Right cardiac atrium (tissue), 5 donors: ENCODE results near the gene MPDZ. TPM values are rescaled to one million over a fixed set of nuclear protein-coding genes. Genes with fewer than 3 reads are reported as not detected.

Source experiments
- ATAC-seq, 2 donors: fragments of 200-7000 bp; cut with Tn5 transposase; one replicate each; pipeline versions ENCODE4 v1.8.0 to v1.9.1; 2020; ENCODE audit warnings: moderate library complexity in 2 of 2, mild to moderate bottlenecking in 1 of 2
- DNase-seq, 3 donors: peaks; one replicate each; pipeline ENCODE4 v3.0.0-alpha.2; 2020
- H3K27ac ChIP-seq: one replicate; pipeline ENCODE4 v1.5.1; 2013; ENCODE audit warnings: mild to moderate bottlenecking, low read length, control low read depth, moderate library complexity
- H3K27me3 ChIP-seq: one replicate; pipeline ENCODE4 v1.6.1; 2013; ENCODE audit not compliant: control insufficient read depth, insufficient read depth
- H3K4me1 ChIP-seq: one replicate; pipeline ENCODE4 v1.6.1; 2013; ENCODE audit warnings: low read length; ENCODE audit not compliant: control insufficient read depth, insufficient read depth
- H3K4me3 ChIP-seq: one replicate; pipeline ENCODE4 v1.5.1; 2013; ENCODE audit warnings: low read length, control low read depth
- H3K9me3 ChIP-seq: one replicate; pipeline ENCODE4 v1.6.1; 2013; ENCODE audit warnings: low read length; ENCODE audit not compliant: control insufficient read depth
- WGBS: extraction: QIAGEN DNeasy Blood & Tissue Kit; methylation state at CpG from one replicate; pipeline ENCODE4 v1.1.7; 2013; 5-methylcytosine and 5-hydroxymethylcytosine counted together
- intact Hi-C, 4 donors: fragments of 100-400 bp; cut with DNase I; formaldehyde crosslinking; loops; one replicate each; pipeline versions ENCODE4 v1.11.0 to v1.14.0; 2022 to 2023
- polyA plus RNA-seq: library from polyadenylated mRNA; stranded (reverse); fragments of 200-250 nt; gene quantifications from one replicate; pipeline ENCODE4 v1.2.3, GENCODE V29; 2013
- total RNA-seq, 4 donors: library from RNA; stranded (reverse); fragmentation: NEBNext Ultra II Directional; extraction: Animal tissue kit (Norgen Biotek cat#: 25700); gene quantifications; one replicate each; pipeline ENCODE4 v1.2.1, GENCODE V29; 2021
- donor health status: healthy with polysubstance abuse.
- donor health status: DM: no; HTN: yes; CAD: no.
- donor health status: DM: no; HTN: no; CAD: no.
- donor health status: DM: no; HTN: yes; CAD: no; lungs with severe emphysema.
- donor health status: DM: yes; HTN: yes; CAD: no.

MPDZ gene
- total and polyA plus RNA-seq, 5 donors: 29.1 to 84.3 (median 67.1) TPM

DNA sequence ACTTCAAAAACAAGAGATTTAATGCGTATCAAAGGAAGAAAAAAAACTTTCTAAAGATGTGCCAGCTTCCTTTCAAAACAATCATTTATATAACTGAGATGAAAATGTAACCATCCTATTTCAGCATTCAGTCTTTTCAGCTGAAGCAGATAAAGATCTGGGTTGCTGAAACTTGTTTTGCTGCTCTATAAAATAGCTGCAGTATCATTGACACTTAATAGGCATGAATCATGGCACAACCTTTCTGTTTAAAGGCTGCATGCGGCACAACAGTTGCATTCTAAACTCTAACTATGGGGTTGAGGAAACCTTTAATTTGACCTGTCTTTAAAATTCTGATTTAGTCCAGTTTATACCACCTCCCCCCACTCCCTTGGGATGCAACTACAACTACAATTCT is 196.7 kb downstream of the MPDZ start:
- H3K27ac ChIP-seq: no peak overlapping the region
- 91% methylated on average over 2 of the region's 2 CpGs for WGBS
- intact Hi-C loops: loop anchor here in 1 of 4 donors (10.0 kb wide), 1 partner anchor 358 kb away; no protein-coding TSS in a partner anchor
- DNase-seq: no peak
- H3K9me3 ChIP-seq: no peaks in the 10 kb centered on the region
- no peak for ATAC-seq
- H3K4me1 ChIP-seq: no peaks in the 10 kb centered on the region
- H3K27me3 ChIP-seq: no peaks in the 10 kb centered on the region
- H3K4me3 ChIP-seq: no peak overlapping the region

DNA sequence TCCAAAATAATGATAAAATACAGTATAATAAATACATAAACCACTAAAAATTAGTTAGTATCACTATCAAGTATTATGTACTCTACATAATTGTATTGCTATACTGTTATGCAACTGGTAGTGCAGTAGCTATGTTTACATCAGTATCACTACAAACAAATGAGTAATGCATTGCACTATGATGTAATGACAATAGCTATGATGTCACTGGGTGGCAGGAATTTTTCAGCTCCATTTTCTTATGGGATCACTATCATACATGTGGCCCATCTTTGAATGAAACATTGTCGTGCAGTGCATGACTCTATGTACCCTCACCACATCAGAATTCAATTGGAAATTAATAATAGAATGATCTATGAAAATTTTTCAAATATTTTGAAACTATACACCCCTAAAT is 201.3 kb downstream of the MPDZ start:
- ATAC-seq (no peak), DNase-seq (no peak)
- intact Hi-C loops: no loop called here
- no peaks in the 10 kb centered on the region for H3K4me1 ChIP-seq
- no peaks in the 10 kb centered on the region for H3K27me3 ChIP-seq
- H3K9me3 ChIP-seq: peaks cover 2% of the 10 kb centered on the region
- no peak overlapping the region for H3K4me3 ChIP-seq
- WGBS: 97% methylated on average over 1 of the region's 1 CpG
- H3K27ac ChIP-seq: no peak overlapping the region

DNA sequence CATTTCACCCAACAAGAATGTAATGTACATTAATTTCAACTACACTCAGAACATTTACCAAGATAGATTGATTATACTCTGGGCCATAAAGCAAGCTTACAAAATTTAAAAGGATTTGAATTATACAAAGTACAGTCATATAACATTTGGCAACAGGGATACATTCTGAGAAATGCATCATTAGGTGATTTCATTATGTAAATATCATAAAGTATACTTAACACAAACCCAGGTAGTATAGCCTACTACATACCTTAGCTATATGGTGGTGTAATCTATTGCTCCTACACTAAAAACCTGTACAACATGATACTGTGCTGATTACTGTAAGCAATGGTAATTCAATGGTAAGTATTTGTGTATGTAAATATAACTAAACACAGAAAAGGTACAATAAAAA is 202.9 kb downstream of the MPDZ start:
- no peak for ATAC-seq
- Histone ChIP-seq H3K4me3 (no peak overlapping the region), H3K4me1 (no peaks in the 10 kb centered on the region), H3K27me3 (no peaks in the 10 kb centered on the region), H3K9me3 (peaks cover 2% of the 10 kb centered on the region), H3K27ac (no peak overlapping the region)
- intact Hi-C loops: no loop called here
- DNase-seq: no peak

DNA sequence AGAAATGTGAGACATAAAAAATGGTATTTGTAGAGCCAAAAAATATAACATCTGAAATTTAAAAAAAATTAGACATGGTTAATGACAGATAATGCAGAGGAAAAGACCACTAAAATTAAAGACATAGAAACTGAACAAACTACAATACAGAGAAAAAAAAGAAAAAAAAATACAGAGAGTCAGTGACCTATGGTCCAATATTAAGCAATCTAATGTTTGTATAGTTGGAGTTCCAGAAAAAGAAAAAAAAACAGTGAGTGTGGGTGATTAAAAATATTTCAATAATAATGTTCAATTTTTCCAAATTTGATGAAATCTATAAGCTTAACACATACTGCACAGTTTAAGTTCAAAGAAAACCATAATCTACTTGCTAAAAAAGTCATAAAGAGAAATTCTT is 207.6 kb downstream of the MPDZ start:
- H3K9me3 ChIP-seq: peaks cover 2% of the 10 kb centered on the region
- intact Hi-C loops: no loop called here
- ATAC-seq (no peak), DNase-seq (no peak)
- H3K4me1 ChIP-seq: no peaks in the 10 kb centered on the region
- no peaks in the 10 kb centered on the region for H3K27me3 ChIP-seq
- H3K27ac ChIP-seq: no peak overlapping the region
- H3K4me3 ChIP-seq: no peak overlapping the region

DNA sequence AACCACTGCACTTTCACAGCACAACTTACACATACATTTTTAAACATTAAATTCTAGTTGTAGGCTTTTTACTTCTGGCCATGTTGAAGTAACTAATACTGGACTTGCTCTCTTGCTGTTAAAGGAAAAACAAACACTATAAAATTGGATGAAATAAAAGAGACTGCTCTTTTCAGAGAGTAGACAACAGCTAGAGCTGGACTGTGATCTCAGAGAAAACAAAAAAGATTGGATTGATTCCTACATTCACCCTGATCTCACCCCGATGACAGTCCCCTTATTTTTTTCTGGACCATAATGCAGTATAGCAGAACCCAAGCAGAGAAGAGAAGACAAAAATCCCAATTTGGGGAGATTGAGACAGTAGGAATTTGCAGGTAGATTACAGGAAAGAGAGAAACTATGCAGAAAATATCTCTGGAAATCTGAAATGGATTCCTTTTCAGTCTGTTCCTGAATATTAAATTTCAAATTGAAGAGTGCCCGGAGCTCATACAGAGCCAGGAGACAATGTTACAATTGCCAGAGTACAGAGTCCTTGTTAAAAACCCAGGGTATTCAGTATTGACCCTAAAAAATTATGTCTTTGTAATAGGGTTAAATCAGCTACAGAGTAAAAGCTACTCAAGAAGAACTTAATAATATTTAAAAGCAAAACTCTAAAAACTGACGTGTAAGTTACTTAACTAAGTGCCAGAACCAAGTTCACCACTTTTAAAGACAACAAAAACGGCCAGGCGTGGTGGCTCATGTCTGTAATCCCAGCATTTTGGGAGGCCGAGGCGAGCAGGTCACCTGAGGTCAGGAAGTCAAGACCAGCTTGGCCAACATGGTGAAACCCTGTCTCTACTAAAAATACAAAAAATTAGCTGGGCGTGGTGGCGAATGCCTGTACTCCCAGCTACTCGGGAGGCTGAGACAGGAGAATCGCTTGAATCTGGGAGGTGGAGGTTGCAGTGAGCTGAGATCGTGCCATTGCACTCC is 208.6 kb downstream of the MPDZ start:
- no peaks in the 10 kb centered on the region for H3K4me1 ChIP-seq
- DNase-seq (peak in 1 of 3 donors; percentile 21), ATAC-seq (no peak)
- no peaks in the 10 kb centered on the region for H3K27me3 ChIP-seq
- intact Hi-C loops: no loop called here
- peaks cover 2% of the 10 kb centered on the region for H3K9me3 ChIP-seq
- 92% methylated on average over 12 of the region's 12 CpGs for WGBS
- H3K4me3 ChIP-seq: no peak overlapping the region
- no peak overlapping the region for H3K27ac ChIP-seq

DNA sequence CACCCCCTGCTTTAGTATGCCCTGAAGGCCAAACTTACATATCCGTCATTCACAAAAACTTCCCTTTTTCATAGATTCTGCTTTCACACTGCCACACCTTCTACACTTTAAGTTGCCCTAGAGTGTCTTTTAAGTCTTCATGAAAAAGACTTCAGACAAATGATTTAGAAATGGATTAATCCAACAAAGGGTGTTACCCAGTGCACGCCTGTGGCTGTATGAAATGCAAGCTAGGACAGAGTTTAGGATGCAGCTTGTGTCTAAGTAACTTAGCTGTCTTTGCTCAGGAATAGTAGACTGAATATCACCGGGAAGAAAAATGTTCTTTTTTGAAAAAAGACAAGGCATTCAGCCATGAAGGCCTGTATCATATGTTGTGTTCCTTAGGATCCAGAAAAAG is 210.0 kb downstream of the MPDZ start:
- intact Hi-C loops: no loop called here
- DNase-seq: no peak
- H3K9me3 ChIP-seq: peaks cover 2% of the 10 kb centered on the region
- H3K4me3 ChIP-seq: no peak overlapping the region
- no peak for ATAC-seq
- WGBS: 91% methylated on average over 3 of the region's 3 CpGs
- H3K27ac ChIP-seq: no peak overlapping the region
- no peaks in the 10 kb centered on the region for H3K27me3 ChIP-seq
- H3K4me1 ChIP-seq: no peaks in the 10 kb centered on the region

DNA sequence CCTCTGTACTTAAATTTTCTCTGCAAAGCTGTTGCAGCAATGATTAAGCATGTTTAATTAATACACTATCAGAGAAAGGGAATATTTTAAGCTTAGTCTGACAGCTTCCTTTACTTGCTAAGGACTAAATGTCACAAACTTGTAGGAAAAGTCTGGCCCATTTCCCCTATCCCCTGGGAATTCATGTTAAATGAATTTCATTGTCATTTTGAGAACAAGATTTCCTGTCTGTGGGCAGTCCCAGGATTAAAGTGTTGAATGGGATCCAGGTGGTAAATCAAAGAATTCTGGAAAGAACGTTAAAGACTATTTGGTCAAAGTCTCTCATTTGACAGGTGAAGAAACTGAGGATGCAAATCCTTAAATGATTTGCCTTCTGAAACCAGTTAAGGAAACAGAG is 214.8 kb downstream of the MPDZ start:
- no peaks in the 10 kb centered on the region for H3K4me1 ChIP-seq
- no peak for ATAC-seq
- 49% methylated on average over 1 of the region's 1 CpG for WGBS
- H3K27ac ChIP-seq: no peak overlapping the region
- intact Hi-C loops: no loop called here
- H3K4me3 ChIP-seq: no peak overlapping the region
- H3K27me3 ChIP-seq: no peaks in the 10 kb centered on the region
- no peaks in the 10 kb centered on the region for H3K9me3 ChIP-seq
- DNase-seq: no peak

DNA sequence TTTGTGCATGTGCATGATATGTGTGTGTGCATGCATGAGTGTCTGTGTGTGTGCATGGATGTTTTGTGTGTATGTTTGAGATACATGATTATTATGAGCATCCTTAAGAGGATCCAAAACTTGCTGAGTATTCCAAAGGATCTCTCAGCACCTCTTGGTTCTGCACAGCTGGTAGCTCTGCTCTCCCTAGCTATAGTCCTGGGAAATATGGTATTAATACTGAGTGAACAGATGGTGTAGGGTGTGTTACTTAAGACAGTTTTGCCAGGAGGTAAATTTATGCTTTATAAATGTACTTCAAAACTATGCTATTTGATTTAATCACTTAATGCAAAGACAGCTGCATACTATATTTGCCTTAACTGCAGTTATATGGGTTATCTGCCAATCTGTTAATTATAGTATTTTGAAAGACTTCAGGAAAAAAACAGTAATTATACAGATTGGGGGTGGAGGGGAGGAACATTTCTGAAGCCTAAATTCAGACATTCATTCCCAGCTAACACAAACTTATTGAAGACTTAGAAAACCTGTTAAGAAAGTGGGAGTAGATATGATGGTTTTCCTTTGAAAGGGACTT is 215.5 kb downstream of the MPDZ start:
- DNase-seq (no peak), ATAC-seq (no peak)
- intact Hi-C loops: no loop called here
- Histone ChIP-seq H3K27ac (no peak overlapping the region), H3K9me3 (no peaks in the 10 kb centered on the region), H3K27me3 (no peaks in the 10 kb centered on the region), H3K4me3 (no peak overlapping the region), H3K4me1 (no peaks in the 10 kb centered on the region)

DNA sequence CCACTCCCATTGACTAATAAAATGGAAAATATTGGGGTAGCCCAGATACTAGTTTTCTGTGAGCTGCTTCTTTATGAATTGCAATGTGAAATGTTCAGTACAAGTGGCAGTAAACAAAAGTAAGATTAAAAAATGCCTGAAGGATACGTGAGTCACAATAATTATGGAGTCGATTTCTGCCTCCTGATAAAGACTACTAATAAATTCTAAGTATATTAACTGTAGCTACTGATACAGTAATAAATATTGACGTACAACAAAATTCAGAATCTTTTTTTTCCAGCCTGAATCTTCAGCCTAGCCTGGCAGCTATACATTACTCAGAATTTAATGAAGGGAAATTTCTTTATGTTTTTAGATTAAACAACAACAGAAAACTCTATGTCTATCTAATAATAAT is 218.1 kb downstream of the MPDZ start:
- WGBS: 89% methylated on average over 3 of the region's 3 CpGs
- no peaks in the 10 kb centered on the region for H3K9me3 ChIP-seq
- H3K4me3 ChIP-seq: no peak overlapping the region
- no peaks in the 10 kb centered on the region for H3K27me3 ChIP-seq
- intact Hi-C loops: no loop called here
- H3K4me1 ChIP-seq: no peaks in the 10 kb centered on the region
- DNase-seq (no peak), ATAC-seq (no peak)
- no peak overlapping the region for H3K27ac ChIP-seq
